ENCODE results near the gene CBL.

DNA sequence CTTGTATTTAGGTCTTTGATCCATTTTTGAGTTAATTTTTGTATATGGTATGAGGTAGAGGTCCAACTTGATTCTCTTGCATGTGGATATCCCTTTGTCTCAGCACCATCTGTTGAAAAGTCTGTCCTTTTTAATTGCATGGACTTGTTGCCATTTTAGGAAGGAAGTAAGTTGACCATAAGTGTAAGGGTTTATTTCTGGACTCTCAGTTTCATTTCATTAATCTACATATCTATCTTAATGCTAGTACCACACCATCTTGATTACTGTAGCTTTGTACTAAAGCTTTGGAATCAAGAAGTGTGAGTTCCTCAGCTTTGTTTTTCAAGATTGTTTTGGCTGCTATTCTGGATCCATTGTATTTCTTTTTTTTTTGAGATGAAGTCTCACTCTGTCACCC lies 31.4 kb downstream of the CBL start:
- TF ChIP-seq, protein P1, sequence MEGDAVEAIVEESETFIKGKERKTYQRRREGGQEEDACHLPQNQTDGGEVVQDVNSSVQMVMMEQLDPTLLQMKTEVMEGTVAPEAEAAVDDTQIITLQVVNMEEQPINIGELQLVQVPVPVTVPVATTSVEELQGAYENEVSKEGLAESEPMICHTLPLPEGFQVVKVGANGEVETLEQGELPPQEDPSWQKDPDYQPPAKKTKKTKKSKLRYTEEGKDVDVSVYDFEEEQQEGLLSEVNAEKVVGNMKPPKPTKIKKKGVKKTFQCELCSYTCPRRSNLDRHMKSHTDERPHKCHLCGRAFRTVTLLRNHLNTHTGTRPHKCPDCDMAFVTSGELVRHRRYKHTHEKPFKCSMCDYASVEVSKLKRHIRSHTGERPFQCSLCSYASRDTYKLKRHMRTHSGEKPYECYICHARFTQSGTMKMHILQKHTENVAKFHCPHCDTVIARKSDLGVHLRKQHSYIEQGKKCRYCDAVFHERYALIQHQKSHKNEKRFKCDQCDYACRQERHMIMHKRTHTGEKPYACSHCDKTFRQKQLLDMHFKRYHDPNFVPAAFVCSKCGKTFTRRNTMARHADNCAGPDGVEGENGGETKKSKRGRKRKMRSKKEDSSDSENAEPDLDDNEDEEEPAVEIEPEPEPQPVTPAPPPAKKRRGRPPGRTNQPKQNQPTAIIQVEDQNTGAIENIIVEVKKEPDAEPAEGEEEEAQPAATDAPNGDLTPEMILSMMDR (IDR thresholded peaks at IDR 0.05), result no peak
- TF ChIP-seq POLR2A (IDR thresholded peaks at IDR 0.05), result no peak
